GM18526 (cell line): Measurements from ENCODE around the gene IGFBP7.

Experiments used
- POLR2A ChIP-seq: IDR thresholded peaks from 3 replicates; pipeline ENCODE4 v1.6.1; 2011; ENCODE audit not compliant: insufficient read length; ENCODE audit errors: extremely low read depth

IGFBP7 gene

GRCh38 chr4:57093845-57094831 lies 16.0 kb downstream of the IGFBP7 start:
- no peak for TF ChIP-seq POLR2A

GRCh38 chr4:57091657-57092162 lies 18.5 kb downstream of the IGFBP7 start:
- TF ChIP-seq POLR2A: no peak

GRCh38 chr4:57090079-57090478 lies 20.1 kb downstream of the IGFBP7 start:
- TF ChIP-seq POLR2A: no peak

GRCh38 chr4:57089549-57089948 lies 20.6 kb downstream of the IGFBP7 start:
- no peak for TF ChIP-seq POLR2A

- TF ChIP-seq POLR2A: no peak
These were observed 24.0 kb downstream of the IGFBP7 start for GRCh38 chr4:57086031-57086723.

GRCh38 chr4:57085278-57085677 lies 24.9 kb downstream of the IGFBP7 start:
- no peak for TF ChIP-seq POLR2A

GRCh38 chr4:57084360-57084759 lies 25.8 kb downstream of the IGFBP7 start:
- no peak for TF ChIP-seq POLR2A

- TF ChIP-seq POLR2A: no peak
These were observed 27.1 kb downstream of the IGFBP7 start for GRCh38 chr4:57083090-57083489.

GRCh38 chr4:57081651-57082621 lies 28.2 kb downstream of the IGFBP7 start:
- TF ChIP-seq POLR2A: no peak

- no peak for TF ChIP-seq POLR2A
These were observed 29.2 kb downstream of the IGFBP7 start for GRCh38 chr4:57080781-57081650.

- no peak for TF ChIP-seq POLR2A
These were observed 31.3 kb downstream of the IGFBP7 start for GRCh38 chr4:57078685-57079521.

- no peak for TF ChIP-seq POLR2A
These were observed 32.4 kb downstream of the IGFBP7 start for GRCh38 chr4:57077550-57078343.

- TF ChIP-seq POLR2A: no peak
These were observed 33.5 kb downstream of the IGFBP7 start for GRCh38 chr4:57076646-57077045.

- TF ChIP-seq POLR2A: no peak
These were observed 34.8 kb downstream of the IGFBP7 start for GRCh38 chr4:57075367-57075766.
